GM18505 (cell line): ENCODE measurements around the gene CLINT1.
A peak's percentile ranks its signal among the peaks of the same experiment; 100 is the strongest.

Experiments used
- ATAC-seq: cut with Tn5 transposase; IDR thresholded peaks from one replicate; pipeline ENCODE4 v1.9.1; 2021; ENCODE audit not compliant: unreplicated experiment
- POLR2A ChIP-seq: IDR thresholded peaks from 4 replicates; pipeline ENCODE4 v1.6.1; 2011; ENCODE audit warnings: borderline replicate concordance; ENCODE audit not compliant: insufficient read depth, insufficient read length; ENCODE audit errors: extremely low read depth

The CLINT1 gene

DNA sequence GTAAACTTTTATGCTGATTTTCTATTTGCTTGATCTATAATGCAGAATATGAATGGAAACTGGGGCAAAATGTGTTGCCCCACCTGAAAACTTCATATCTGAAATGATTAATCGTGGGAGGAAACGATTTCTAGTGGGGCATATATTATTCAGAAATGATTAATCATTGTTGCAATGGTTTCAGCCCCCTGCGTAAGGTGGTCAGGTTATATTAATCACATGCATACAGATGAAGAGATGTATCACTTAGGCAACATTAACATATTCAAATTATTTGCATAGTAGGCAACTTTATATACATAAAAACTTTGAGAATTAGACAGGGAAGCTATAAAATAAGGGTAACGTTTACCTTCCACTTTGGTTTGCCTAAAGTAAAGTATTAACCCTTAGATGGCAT is 65.6 kb downstream of the CLINT1 start:
- no peak for ATAC-seq
- TF ChIP-seq POLR2A = no peak

DNA sequence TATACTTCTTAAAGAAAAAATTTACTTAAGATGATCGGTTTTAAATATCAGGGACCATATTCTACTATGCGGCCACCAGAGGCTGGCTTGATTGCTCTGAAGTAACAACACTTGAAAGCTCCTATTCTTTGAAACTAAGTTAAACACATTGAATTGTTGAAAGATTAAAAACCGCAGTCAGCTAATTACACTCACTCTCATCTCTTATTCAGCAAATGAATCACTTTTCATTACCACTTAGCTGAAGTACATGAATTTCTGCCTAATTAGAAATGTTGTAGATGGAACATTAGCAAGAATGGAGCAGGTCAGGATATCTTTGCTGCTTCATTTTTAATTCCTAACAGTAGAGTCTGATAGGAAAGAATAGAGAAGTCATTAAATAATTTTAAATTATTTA is 73.1 kb downstream of the CLINT1 start:
- no peak for ATAC-seq
- no peak for TF ChIP-seq POLR2A

DNA sequence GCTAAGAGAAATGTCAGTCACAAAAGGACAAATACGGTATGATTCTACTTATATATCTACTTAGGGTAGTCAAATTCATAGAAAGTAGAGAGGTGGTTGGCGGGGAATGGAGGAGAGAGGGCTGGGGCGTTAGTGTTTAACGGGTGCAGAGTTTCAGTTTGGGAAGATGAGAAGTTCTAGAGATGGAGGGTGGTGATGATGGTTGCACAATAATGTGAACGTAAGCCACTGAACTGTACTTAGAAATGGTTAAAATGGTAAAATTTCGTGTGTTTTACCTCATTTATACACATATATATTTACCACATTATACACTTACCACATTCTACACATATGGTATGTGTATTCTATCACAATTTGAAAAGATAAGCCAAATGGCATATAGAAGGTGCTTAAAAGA is 79.7 kb downstream of the CLINT1 start:
- ATAC-seq = no peak
- TF ChIP-seq POLR2A = no peak

DNA sequence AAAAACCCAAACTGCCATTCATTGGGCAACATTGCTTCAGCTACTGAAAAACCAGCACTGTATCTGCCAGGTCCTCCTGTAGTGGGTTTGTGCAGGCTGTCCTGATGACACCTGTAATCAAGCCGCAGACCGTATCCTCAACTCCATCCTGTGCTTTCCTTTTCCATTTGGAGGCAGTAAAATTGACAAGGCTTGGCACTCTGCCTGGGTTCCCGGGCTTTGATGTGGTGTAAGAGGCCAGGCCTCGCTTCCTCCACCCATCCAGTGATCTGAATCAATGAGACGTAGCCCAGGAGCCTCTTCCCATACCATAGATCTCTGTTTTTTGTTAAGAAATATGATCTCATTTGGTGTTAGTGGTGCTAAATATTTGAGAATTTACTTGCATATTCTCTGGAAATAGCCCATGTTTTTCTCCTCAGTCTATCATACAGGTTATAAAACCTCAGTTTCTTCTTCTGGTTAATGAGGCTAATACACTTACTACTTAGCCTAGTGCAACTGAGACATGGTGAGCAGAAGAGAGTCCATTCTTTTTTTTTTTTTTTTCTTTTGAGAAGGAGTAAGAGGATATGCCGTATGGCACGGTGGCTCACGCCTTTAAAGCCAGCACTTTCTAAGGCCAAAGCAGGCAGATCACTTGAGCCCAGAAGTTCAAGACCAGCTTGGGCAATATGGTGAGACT is 80.7 kb downstream of the CLINT1 start:
- no peak for ATAC-seq
- TF ChIP-seq POLR2A = no peak

DNA sequence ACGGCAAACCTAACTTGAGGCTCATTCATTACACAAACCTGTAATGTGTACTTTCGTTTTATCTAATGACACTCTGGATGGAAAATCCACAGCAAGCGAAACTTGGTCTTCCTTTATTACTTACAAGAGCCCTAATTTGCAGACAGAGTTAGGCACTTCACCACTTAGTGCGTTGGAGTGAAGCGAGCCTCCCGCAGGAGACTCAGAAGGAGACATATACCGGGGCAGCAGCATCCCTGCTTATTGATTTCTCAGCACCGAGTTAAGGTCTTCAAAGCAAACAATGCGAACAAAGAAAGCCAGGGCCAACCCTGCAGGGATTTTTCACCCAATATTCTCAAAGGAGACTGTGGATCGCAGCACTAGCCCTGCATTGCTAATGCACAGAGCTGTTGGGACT is 86.8 kb downstream of the CLINT1 start:
- ATAC-seq = no peak
- no peak for TF ChIP-seq POLR2A

DNA sequence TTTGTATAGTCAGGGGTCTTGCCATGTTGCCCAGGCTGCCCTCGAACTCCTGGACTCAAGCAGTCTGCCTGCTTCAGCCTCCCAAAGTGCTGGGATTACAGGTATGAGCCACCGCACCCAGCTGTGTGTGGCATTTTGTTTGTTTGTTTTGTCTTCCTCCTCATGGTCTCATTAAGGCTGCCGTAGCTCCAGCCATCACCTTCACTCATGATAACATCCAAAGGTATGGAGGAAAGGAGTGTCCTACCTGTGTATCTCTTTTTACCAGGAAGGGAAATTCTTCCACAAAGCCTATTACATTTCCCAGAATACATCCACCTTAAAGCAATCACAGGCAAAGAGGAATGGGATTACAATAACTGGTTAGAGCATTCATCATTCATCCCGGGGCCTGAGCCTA is 88.3 kb downstream of the CLINT1 start:
- no peak for TF ChIP-seq POLR2A

DNA sequence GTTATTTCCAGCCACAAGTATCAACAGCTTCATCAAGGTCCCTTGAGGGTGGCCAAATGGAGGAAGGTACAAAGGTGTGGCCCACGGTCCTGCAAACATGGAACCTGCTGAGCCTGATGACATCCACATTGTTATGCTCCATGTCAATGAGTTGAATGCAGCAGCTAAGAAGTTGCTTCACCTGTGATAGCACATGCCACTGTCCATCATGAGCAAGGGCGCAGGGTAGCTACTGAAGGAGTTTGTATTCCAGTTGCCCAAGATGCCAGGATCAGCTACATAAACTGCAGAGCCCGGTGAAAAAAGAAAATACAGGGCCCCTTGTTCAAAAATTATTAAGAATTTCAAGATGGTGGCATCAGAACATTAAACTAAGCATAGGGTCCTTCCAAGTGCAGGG is 91.3 kb downstream of the CLINT1 start:
- TF ChIP-seq POLR2A = no peak
- no peak for ATAC-seq

More for the DNA sequence above, 88.3 kb downstream of the CLINT1 start:
- no peak for ATAC-seq

DNA sequence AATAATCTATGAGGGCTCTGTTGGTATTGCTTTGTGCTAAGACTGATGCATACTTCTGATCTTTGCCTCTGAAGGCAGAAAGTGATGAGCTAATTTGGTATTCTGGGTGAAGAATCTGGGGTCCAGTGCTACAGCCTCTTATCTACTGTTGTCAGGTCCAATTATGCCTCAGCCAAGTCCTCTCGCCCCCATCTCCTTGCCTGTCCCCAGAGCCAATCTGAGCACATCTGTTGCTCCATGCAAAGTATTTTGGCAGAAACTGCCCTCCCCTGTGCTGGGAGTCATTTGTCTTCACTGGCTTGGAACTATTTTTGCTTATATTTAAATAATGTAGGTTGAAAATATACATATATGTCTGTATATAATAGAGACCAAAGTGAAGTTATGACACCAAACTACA is 92.0 kb downstream of the CLINT1 start:
- no peak for ATAC-seq
- TF ChIP-seq POLR2A = no peak

DNA sequence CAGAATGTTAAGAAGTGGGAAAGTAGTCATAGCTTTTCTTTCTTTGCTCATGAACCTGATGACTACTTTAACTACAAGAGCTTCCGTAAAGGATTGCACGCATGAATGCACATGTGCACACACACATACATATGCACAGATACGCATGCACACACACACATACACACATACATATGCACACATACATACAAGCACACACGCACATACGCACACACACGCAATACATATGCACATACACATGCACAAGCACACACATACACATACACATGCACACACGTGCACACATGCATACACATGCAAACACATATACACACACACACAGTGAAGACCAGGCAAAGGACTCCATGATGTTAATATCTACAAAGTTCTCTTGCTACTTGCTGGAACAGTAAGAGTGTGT is 92.5 kb downstream of the CLINT1 start:
- TF ChIP-seq POLR2A = no peak
- no peak for ATAC-seq

DNA sequence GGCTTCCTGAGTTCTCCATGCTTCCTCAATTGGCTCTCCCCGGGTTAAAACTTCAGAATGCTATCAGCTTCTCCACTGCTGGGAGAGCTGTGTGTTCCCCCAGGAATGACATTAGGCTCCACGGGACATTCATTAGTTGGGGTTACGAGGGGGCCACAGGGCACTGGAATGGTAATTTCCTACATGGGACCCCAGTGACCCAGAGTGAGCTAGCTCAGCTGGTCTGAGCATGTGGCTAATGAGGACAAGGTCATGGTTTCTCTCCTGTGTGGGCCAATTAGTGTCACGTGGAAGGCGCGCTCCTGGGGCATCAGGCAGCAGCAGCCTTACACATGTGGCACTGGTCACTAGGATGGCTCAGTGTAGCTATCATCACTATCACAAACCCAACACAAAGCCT is 94.4 kb downstream of the CLINT1 start:
- TF ChIP-seq POLR2A = no peak
- ATAC-seq = no peak

DNA sequence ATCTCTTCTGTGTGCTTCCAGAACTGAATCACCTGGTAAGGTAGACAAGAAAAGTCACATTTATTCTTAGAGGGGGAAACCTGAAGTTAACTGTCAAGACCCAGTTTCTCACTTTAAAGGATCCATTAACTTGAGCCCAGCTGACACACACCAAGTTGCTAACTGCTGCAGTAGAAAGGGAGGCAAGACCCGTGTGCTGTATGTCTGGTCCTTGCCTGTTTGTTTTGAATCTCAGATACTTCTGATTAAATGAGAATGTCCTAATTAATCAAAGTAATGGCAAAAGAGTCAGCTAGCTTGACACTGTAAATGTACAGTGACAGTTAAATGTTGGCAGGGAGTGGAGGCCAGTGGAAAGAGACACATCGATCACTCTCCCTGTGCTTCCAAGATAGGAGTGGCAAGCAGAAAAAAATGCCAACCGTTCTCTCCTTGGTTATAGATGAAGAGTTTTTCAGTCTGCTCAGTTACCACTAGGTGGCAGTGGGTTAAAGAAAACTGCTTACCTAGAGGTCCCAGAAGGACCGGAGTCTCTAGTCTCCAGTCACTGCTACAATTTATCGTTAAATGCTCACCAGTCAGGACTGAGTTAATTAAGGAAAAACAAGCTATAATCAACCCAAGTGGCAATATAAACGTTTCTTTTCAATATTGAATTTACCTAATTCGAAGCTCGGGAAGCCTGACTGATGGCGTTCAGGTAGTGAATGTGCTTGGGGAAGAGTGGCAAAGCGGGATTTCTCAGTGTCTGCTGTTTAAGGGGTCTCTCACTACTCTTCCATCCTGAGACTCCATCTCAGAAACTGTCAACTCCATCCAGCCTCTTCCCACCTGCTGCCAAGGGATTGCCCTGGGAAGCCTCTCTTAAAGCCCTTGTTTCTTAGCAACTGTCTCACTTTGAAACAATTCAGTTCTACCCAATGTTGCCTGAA is 97.0 kb downstream of the CLINT1 start:
- no peak for TF ChIP-seq POLR2A
- ATAC-seq = peak; percentile 75

DNA sequence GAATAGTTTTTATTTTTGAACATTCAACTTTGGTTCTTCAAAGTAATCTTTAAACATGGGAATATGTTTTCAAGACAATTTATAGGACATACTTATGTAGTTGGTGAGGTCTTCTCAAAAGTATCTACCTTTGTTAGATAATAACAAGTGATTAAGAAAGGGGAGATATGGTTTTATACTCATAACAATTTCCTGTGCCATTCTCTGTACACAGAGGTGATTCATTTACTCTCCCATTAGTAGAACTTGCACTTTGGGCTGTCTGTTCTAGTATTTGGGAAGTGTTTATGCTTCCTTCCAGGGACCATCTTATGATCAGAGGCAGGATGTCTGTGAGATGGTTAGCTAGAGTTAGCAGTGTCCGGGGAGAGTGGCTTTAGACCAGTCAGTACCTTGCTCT is 100.2 kb downstream of the CLINT1 start:
- TF ChIP-seq POLR2A = no peak
- ATAC-seq = no peak

DNA sequence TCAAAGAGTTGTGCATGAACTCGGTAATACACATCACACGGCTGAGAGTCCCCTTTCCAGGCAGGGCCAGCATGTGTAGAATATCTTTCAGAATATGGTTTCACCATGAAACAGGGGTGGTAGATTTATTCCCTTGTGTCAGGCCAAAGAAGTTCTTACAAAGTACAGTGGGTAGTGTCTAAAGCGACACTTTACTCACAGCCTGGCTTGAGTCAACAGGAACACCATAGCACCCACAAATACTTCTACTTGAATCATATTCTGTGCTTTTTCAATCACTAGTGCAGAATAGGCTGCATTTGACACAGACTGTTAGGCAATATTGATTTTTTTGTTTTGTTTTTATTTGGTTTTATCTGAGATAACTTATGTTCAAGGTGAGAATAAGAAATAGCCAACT is 102.8 kb downstream of the CLINT1 start:
- no peak for ATAC-seq
- no peak for TF ChIP-seq POLR2A

DNA sequence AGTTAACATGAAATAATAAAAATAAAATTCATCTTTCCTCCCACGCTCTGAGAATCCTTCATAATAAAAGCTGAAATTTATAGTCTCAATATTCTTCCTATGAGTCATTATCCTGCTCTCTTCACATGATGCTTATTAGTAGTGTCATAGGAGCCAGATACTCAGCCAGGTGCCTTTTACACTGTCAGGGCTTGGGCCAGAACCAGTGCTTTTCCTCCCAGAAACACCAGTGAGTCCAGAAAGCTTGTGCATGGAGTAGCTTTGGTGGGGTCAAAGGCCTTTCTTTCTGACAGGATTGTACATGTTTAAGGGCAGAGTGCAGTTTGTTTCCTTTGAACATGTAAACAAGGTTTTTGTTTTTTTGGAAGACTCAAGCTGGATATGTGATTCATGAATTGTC is 108.6 kb downstream of the CLINT1 start:
- TF ChIP-seq POLR2A = no peak
- no peak for ATAC-seq
